HUES6 (cell line): ENCODE results near the gene KRTAP19-2.
"Not testable (repeated sequence)": the region's sequence is repeated elsewhere in the genome, so short reads cannot be mapped to it uniquely, and the experiment has no call there.

ENCODE experiments used
- H3K27ac ChIP-seq: 2 replicates; pipeline ENCODE4 v1.7.0; 2013; ENCODE audit warnings: low read depth, mild to moderate bottlenecking, low read length, inconsistent platforms
- H3K27me3 ChIP-seq: 2 replicates; pipeline ENCODE4 v1.6.1; 2013; ENCODE audit warnings: low read length; ENCODE audit not compliant: control insufficient read depth, insufficient read depth
- H3K36me3 ChIP-seq: 2 replicates; pipeline ENCODE4 v1.6.1; 2013; ENCODE audit warnings: low read length; ENCODE audit not compliant: control insufficient read depth, insufficient read depth
- H3K4me1 ChIP-seq: 2 replicates; pipeline ENCODE4 v1.6.1; 2013; ENCODE audit warnings: low read length; ENCODE audit not compliant: control insufficient read depth, insufficient read depth
- H3K4me3 ChIP-seq: 2 replicates; pipeline ENCODE4 v1.5.1; 2013; ENCODE audit warnings: low read depth, low read length
- H3K9ac ChIP-seq: one replicate; pipeline ENCODE4 v1.6.1; 2013; ENCODE audit warnings: mild to moderate bottlenecking, low read length
- H3K9me3 ChIP-seq: 2 replicates; pipeline ENCODE4 v1.6.1; 2013; ENCODE audit warnings: low read depth, low read length; ENCODE audit not compliant: control insufficient read depth, insufficient read depth

Gene KRTAP19-2, protein sequence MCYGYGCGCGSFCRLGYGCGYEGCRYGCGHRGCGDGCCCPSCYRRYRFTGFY

DNA sequence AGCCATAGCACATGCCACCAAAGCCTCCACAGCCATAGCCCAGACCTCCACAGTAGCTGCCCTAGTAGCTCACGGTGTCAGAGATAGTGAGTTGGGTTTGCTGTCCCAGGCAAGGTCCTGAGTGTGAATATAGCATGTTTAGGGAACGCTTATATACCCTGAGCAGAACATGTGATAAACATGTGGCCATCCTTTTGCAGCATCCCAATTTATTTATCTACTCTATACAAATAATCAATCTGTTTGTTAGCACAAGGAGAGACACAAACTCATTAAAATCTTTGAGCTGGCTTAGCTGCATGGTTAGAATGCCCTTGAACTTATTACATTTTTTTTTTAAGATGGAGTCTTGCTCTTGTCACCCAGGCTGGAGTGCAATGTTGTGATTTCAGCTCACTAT, at the start of gene KRTAP19-2:
TSS of gene KRTAP19-2 (minus strand) at position 101 of the 400 bp plus-strand sequence. CDS start at position 13, 88 bp downstream.
- Histone ChIP-seq H3K4me1 (no peaks in the 10 kb centered on the region), H3K9me3 (peaks cover 24% of the 10 kb centered on the region), H3K4me3 (no peak within 1 kb of the TSS), H3K36me3 (no peaks in the 10 kb centered on the region), H3K27ac (no peak within 1 kb of the TSS), H3K27me3 (no peaks in the 10 kb centered on the region), H3K9ac (no peak within 1 kb of the TSS)

DNA sequence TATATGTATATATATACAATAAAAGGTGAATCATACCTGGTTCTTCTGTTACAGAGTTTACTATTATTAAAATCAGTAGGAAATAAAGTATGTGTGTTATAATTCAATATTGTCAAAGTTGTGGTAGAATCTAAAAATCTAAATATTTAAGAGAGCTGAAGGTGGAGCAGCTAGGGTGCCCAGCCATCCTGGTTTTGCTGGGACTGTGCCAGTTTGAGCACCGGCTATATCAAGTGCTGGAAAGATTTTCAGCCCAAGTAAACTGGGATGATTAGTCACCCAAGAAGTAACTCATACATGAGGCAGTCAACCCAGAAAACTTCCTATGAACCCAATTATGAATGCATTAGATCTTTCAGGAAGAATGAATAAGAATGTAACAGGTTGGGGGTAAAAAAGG, 31.6 kb upstream of the KRTAP19-2 start:
- Histone ChIP-seq H3K27me3 (no peaks in the 10 kb centered on the region), H3K4me3 (no peak overlapping the region), H3K36me3 (no peaks in the 10 kb centered on the region), H3K9me3 (peaks cover 5% of the 10 kb centered on the region; the same call in 1 of the 2 replicates), H3K27ac (no peak overlapping the region), H3K9ac (no peak overlapping the region), H3K4me1 (no peaks in the 10 kb centered on the region)

DNA sequence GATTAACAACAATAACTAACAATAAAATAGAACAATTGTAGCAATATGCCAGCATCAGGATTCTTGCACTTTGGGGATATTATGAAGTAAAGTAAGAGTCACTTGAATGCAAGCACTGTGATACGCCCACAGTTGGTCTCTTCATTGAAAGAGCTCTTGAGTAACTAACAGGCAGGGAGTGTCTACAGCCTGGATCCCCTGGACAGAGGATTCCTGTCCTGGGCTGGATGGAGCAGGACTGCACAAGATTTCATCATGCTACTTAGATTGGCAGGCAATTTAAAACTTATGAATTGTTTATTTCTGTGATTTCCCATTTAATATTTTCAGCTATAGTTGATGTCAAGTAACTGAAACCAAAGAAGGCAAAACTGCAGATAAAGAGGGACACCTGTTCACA, 28.4 kb upstream of the KRTAP19-2 start:
- no peaks in the 10 kb centered on the region for H3K4me1 ChIP-seq
- H3K27me3 ChIP-seq = no peaks in the 10 kb centered on the region
- H3K9me3 ChIP-seq = no peaks in the 10 kb centered on the region
- H3K36me3 ChIP-seq = no peaks in the 10 kb centered on the region
- no peak overlapping the region for H3K4me3 ChIP-seq
- no peak overlapping the region for H3K27ac ChIP-seq
- H3K9ac ChIP-seq = no peak overlapping the region

DNA sequence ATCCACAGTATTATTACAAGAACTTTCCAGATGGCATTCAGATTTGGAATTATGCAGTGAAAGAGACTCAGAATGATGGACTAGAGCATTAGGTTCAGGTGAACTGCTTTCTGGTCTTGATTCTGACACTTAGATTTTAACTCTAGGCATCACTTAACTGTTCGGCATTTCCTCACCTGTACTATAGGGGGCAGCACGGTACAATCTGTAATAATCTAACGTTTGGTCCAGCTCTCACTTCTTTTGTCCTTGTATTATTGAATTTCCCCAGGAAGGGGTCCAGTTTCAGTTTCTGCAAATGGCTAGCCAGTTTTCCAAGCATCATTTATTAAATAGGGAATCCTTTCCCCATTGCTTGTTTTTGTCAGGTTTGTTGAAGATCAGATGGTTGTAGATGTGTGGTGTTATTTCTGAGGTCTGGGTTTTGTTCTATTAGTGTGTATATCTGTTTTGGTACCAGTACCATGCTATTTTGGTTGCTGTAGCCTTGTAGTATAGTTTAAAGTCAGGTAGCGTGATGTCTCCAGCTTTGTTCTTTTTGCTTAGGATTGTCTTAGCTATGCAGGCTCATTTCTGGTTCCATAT, 18.5 kb upstream of the KRTAP19-2 start:
- not testable (repeated sequence) for H3K9ac ChIP-seq, H3K4me1 ChIP-seq, H3K4me3 ChIP-seq, H3K27ac ChIP-seq, H3K27me3 ChIP-seq, H3K36me3 ChIP-seq, H3K9me3 ChIP-seq

DNA sequence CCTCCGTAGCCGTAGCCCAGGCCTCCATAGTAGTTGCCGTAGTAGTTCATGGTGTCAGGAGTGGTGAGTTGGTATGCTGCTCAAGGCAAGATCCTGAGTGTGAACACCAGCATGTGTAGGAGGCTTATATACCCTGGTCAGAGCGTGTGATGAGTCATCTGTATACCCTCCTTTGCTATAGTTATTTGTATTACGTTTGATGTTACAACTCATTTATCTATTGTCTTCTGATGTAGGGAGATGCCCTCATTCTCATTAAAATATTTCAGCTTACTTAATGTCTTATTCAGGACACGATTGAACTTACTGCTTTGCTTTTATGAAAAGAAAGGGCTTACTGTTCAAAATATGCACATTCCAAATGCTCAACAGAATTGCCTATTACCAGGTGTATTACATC, 14.8 kb upstream of the KRTAP19-2 start, which contains the start of gene KRTAP19-5:
TSS of gene KRTAP19-5 (minus strand) at position 101 of the 400 bp plus-strand sequence. CDS start at position 50, 51 bp downstream.
- Histone ChIP-seq H3K27me3 (no peaks in the 10 kb centered on the region), H3K9ac (no peak within 1 kb of the TSS), H3K27ac (no peak within 1 kb of the TSS), H3K4me1 (no peaks in the 10 kb centered on the region), H3K36me3 (no peaks in the 10 kb centered on the region), H3K4me3 (no peak within 1 kb of the TSS), H3K9me3 (no peaks in the 10 kb centered on the region)

DNA sequence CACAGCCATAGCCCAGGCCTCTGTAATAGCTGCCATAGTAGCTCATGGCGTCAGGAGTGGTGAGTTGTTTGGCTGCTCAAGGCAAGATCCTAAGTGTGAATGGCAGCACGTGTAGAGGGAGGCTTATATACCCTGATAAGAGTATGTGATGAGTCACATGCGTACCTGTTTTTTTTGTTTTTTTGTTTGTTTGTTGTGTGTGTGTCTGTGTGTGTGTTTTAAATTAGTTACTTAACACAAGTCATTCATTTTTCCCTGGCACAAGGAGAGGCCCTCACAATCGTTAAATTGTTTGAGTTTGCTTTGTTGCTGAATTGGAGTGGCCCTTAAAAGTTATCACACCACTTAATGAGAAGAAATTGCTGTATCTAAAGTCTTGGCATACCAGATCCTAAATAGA, 9.8 kb upstream of the KRTAP19-2 start, which contains the start of gene KRTAP19-4:
TSS of gene KRTAP19-4 (minus strand) at position 101 of the 400 bp plus-strand sequence. CDS start at position 46, 55 bp downstream.
- H3K27ac ChIP-seq = no peak within 1 kb of the TSS
- H3K36me3 ChIP-seq = no peaks in the 10 kb centered on the region
- H3K4me1 ChIP-seq = no peaks in the 10 kb centered on the region
- no peak within 1 kb of the TSS for H3K4me3 ChIP-seq
- no peak within 1 kb of the TSS for H3K9ac ChIP-seq
- no peaks in the 10 kb centered on the region for H3K27me3 ChIP-seq
- no peaks in the 10 kb centered on the region for H3K9me3 ChIP-seq

DNA sequence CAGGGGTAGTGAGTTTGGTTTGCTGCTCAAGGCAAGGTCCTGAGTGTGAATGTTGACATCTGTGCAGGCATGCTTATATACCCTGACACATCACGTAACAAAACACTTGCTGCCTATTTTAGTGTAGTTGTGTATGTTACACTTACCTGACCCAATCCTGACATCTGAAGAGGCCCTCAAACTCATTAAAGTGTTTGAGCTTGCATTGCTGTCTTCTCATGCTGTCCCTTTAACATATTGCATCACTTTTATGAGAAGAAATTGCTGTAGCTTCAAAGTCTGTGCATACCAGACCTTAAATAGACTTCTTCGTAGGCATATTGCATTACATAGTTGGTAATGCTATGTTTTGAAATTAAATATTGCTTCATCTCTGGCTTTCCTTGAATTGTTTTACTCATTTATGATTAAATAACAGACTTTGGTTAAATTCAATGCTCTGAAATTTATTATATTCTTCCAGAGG, 4.8 kb upstream of the KRTAP19-2 start, which contains the start of gene KRTAP19-3:
TSS of gene KRTAP19-3 (minus strand) at position 51 of the 466 bp plus-strand sequence. CDS start 56 bp downstream, outside the sequence.
- Histone ChIP-seq H3K9me3 (peaks cover 7% of the 10 kb centered on the region; the same call in 1 of the 2 replicates), H3K4me1 (no peaks in the 10 kb centered on the region)

DNA sequence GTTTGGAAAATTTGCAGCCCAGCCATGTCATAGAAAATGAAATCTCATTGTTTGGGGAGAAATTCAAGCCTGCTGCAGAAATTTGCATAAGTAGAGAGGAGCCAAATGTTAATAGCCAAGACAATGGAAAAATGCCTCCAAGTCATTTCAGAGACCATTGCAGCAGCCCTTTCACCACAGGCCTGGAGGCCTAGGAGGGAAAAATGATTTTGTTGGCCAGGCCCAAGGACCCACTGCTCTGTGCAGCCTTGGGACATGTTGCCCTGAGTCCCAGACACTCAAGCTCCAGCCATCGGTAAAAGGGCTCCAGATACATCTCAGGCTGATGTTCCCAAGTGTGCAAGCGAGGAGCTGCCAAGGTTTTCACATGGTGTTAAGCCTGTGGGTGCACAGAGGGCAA, 1.1 kb downstream of the KRTAP19-2 start:
- no peak overlapping the region for H3K27ac ChIP-seq
- H3K27me3 ChIP-seq = no peaks in the 10 kb centered on the region
- H3K4me3 ChIP-seq = no peak overlapping the region
- H3K4me1 ChIP-seq = no peaks in the 10 kb centered on the region
- peaks cover 24% of the 10 kb centered on the region for H3K9me3 ChIP-seq
- H3K36me3 ChIP-seq = no peaks in the 10 kb centered on the region
- H3K9ac ChIP-seq = no peak overlapping the region

More for the DNA sequence above, 4.8 kb upstream of the KRTAP19-2 start, which contains the start of gene KRTAP19-3:
- Histone ChIP-seq H3K36me3 (no peaks in the 10 kb centered on the region), H3K9ac (no peak within 1 kb of the TSS), H3K4me3 (no peak within 1 kb of the TSS), H3K27ac (no peak within 1 kb of the TSS), H3K27me3 (no peaks in the 10 kb centered on the region)

DNA sequence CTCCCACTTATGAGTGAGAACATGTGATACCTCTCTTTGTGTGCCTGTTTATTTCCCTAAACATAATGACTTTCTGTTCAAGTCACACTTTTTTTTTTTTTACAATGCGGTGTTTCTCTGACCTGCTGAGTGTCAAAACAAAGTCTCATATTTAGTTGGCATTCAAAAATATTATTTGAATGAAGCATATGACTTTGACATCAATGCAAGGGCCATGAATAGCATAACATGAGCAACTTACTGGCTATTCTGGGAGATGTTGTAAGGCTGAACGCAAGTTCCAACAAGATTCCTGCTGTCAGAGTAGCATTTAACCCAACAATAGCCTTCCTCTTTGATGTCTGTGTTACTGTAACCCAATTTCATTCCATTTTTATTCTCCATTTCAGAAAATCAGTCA, 5.1 kb downstream of the KRTAP19-2 start:
- H3K9ac ChIP-seq = no peak overlapping the region
- H3K4me3 ChIP-seq = no peak overlapping the region
- H3K27me3 ChIP-seq = no peaks in the 10 kb centered on the region
- H3K9me3 ChIP-seq = peaks cover 18% of the 10 kb centered on the region
- no peak overlapping the region for H3K27ac ChIP-seq
- no peaks in the 10 kb centered on the region for H3K36me3 ChIP-seq
- H3K4me1 ChIP-seq = no peaks in the 10 kb centered on the region

DNA sequence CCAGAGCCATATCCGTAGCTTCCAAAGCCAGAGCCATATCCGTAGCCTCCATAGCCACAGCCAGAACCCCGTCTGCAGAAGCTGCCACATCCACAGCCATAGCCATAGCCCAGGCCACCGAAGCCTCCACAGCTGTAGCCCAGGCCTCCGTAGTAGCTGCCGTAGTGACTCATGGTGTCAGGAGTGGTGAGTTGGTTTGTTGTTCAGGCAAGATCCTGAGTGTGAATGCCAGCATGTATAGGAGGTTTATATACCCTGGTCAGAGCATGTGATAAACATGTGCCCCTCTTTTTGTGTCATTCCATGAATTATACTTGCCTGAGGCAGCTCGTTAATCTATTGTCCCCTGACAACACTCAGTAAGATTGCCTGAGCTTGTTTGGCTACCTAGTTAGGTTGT, 7.1 kb downstream of the KRTAP19-2 start, which contains the start of gene KRTAP19-1:
TSS of gene KRTAP19-1 (minus strand) at position 223 of the 400 bp plus-strand sequence. CDS start at position 173, 50 bp downstream.
- no peak within 1 kb of the TSS for H3K4me3 ChIP-seq
- H3K9me3 ChIP-seq = peaks cover under 1% of the 10 kb centered on the region; the same call in 1 of the 2 replicates
- H3K4me1 ChIP-seq = no peaks in the 10 kb centered on the region
- H3K36me3 ChIP-seq = no peaks in the 10 kb centered on the region
- no peak within 1 kb of the TSS for H3K27ac ChIP-seq
- no peaks in the 10 kb centered on the region for H3K27me3 ChIP-seq
- no peak within 1 kb of the TSS for H3K9ac ChIP-seq

DNA sequence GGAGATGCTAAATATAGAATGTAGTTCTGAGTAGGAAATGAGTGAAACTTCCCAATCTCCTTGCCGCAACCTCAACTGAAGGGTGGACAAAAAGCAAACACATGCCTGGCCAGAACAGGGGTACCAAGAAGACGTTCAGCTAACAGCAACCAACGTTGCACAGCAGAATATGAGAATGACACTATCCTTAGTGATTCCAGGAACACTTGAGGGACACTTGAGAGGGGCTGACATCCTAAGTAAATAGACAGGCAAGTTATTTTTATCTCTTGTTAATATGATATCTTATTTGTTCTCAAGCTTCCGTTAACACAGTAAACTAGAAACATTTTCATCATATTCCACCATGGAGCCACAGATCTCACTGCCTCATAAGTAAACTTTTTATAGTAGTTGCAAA, 8.0 kb downstream of the KRTAP19-2 start:
- H3K27me3 ChIP-seq = no peaks in the 10 kb centered on the region
- H3K9ac ChIP-seq = no peak overlapping the region
- no peaks in the 10 kb centered on the region for H3K9me3 ChIP-seq
- H3K36me3 ChIP-seq = no peaks in the 10 kb centered on the region
- no peaks in the 10 kb centered on the region for H3K4me1 ChIP-seq
- no peak overlapping the region for H3K27ac ChIP-seq
- H3K4me3 ChIP-seq = no peak overlapping the region
